Spleen (tissue), 11 donors: Measurements from ENCODE around the gene SCAMP3. TPM values are rescaled to one million over a fixed set of nuclear protein-coding genes. Genes with fewer than 3 reads are reported as not detected.
"Not testable (repeated sequence)": the region's sequence is repeated elsewhere in the genome, so short reads cannot be mapped to it uniquely, and the experiment has no call there.

Experiments
- DNase-seq: peaks from one replicate; pipeline ENCODE4 v3.0.0-alpha.2; 2020
- H3K27ac ChIP-seq, 8 donors: fragments of 200-600 bp; sonication (generic) in 7 of 8; 1 replicate in 4 of 8; 2 replicates in 4 of 8; pipeline versions ENCODE4 v1.5.0 to v1.8.0; 2016 to 2021; ENCODE audit warnings: inconsistent platforms in 4 of 8, mild to moderate bottlenecking in 4 of 8, moderate library complexity in 1 of 8
- H3K27me3 ChIP-seq, 7 donors: fragments of 200-600 bp; sonication (generic) in 6 of 7; replicated peaks in 1 of 7; 1 replicate in 4 of 7; 2 replicates in 3 of 7; pipeline versions ENCODE4 v1.5.0 to v1.8.0; 2016 to 2021; ENCODE audit warnings: inconsistent platforms in 3 of 7, mild to moderate bottlenecking in 1 of 7
- H3K36me3 ChIP-seq, 6 donors: fragments of 200-600 bp; sonication (generic) in 5 of 6; 1 replicate in 4 of 6; 2 replicates in 2 of 6; pipeline versions ENCODE4 v1.5.0 to v1.8.0; 2016 to 2021; ENCODE audit warnings: inconsistent platforms in 2 of 6
- H3K4me1 ChIP-seq, 6 donors: fragments of 200-600 bp; sonication (generic) in 5 of 6; 1 replicate in 3 of 6; 2 replicates in 3 of 6; pipeline versions ENCODE4 v1.5.0 to v1.8.0; 2016 to 2021; ENCODE audit warnings: inconsistent platforms in 3 of 6
- H3K4me3 ChIP-seq, 8 donors: fragments of 200-600 bp; sonication (generic) in 7 of 8; 1 replicate in 4 of 8; 2 replicates in 4 of 8; pipeline versions ENCODE4 v1.5.0 to v1.8.0; 2016 to 2021; ENCODE audit warnings: inconsistent platforms in 4 of 8, mild to moderate bottlenecking in 4 of 8, moderate library complexity in 2 of 8
- H3K9me3 ChIP-seq, 8 donors: fragments of 200-600 bp; sonication (generic) in 7 of 8; 1 replicate in 4 of 8; 2 replicates in 4 of 8; pipeline versions ENCODE4 v1.5.0 to v1.8.0; 2016 to 2021; ENCODE audit warnings: inconsistent platforms in 4 of 8
- CTCF ChIP-seq, 11 experiments: fragments of 200-600 bp in 7 of 11; fragments of 450-650 bp in 4 of 11; sonication (generic) in 4 of 11; IDR thresholded peaks in 8 of 11; conservative IDR thresholded peaks in 3 of 11; 1 replicate in 7 of 11; 2 replicates in 4 of 11; pipeline versions ENCODE4 v1.4.0 to v1.8.0; 2016 to 2021; ENCODE audit warnings: antibody characterized with exemption in 11 of 11, inconsistent platforms in 4 of 11, mild to moderate bottlenecking in 1 of 11
- POLR2A ChIP-seq, 3 donors: fragments of 450-650 bp; IDR thresholded peaks; one replicate each; pipeline ENCODE4 v1.5.1; 2017; ENCODE audit warnings: antibody characterized with exemption in 3 of 3, mild to moderate bottlenecking in 1 of 3
- POLR2AphosphoS5 ChIP-seq, 3 donors: sonication (generic); formaldehyde crosslinking; IDR thresholded peaks; one replicate each; pipeline ENCODE4 v1.5.1; 2017; ENCODE audit warnings: antibody characterized with exemption in 3 of 3
- WGBS, 5 donors: extraction: QIAGEN DNeasy Blood & Tissue Kit in 3 of 5; methylation state at CpG; one replicate each; pipeline versions ENCODE4 v1.1.5 to v1.1.7; 2013 to 2018; 5-methylcytosine and 5-hydroxymethylcytosine counted together
- intact Hi-C: fragments of 100-400 bp; cut with DNase I; formaldehyde crosslinking; loops from one replicate; pipeline ENCODE4 v1.15.0; 2023; ENCODE audit warnings: low total_unique reads
- polyA plus RNA-seq, 3 donors: library from polyadenylated mRNA; stranded (reverse); fragments of 200-250 nt; gene quantifications; one replicate each; pipeline ENCODE4 v1.2.1, GENCODE V29; 2013
- total RNA-seq, 7 donors: library from RNA; depleted of rRNA in 3 of 7; stranded (reverse); fragments of >200 nt in 3 of 7; fragmentation: NEBNext Ultra II Directional in 4 of 7; extraction: Animal tissue kit (Norgen Biotek cat#: 25700) in 4 of 7; gene quantifications; one replicate each; pipeline versions ENCODE4 v1.1.0 to v1.2.1, GENCODE V29; 2016 to 2021
- donor health status: healthy with polysubstance abuse.
- donor health status: DM: no; HTN: no; CAD: no; lungs with moderate emphysema.
- donor health status: DM: no; HTN: no; CAD: no.
- donor health status: Bipolar disorder and iron deficiency.
- donor health status: healthy.
- donor health status: DM: no; HTN: no; CAD: no.
- donor health status: DM: yes; HTN: yes; CAD: no.

SCAMP3 gene
- total and polyA plus RNA-seq, 10 donors = 46.5 to 59.9 (median 50.8) TPM

GRCh38 chr1:155219592-155220031 is 42.5 kb downstream of the SCAMP3 start:
- DNase-seq = no peak
- H3K4me3 ChIP-seq = peak overlapping the region in 1 of 8 donors; percentile 33
- intact Hi-C loops = loop anchor here (10.0 kb wide), 1 partner anchor 45 kb away; the partner anchor contains the start of genes KRTCAP2 and TRIM46
- H3K27ac ChIP-seq = peak overlapping the region in 7 of 8 donors; percentile 18 to 82 (median 70)
- H3K36me3 ChIP-seq = peaks cover 0 to 21% (median 0%) of the 10 kb centered on the region in 6 donors
- TF ChIP-seq POLR2AphosphoS5 (IDR thresholded peaks at IDR 0.05) (no peak), CTCF (IDR thresholded peaks at IDR 0.05 in 8 of 11, conservative IDR thresholded peaks at IDR 0.05 in 3 of 11) (no peak)
- H3K4me1 ChIP-seq = peaks cover 0 to 68% (median 28%) of the 10 kb centered on the region in 6 donors
- 4 to 32% (median 11%) methylated on average over 1 of the region's 1 CpG for WGBS, 5 donors
- H3K27me3 ChIP-seq = no peaks in the 10 kb centered on the region
- H3K9me3 ChIP-seq = no peaks in the 10 kb centered on the region

- Histone ChIP-seq H3K4me1 (peaks cover 0 to 62% (median 22%) of the 10 kb centered on the region in 6 donors), H3K4me3 (peak overlapping the region in 1 of 8 donors; percentile 33), H3K27me3 (no peaks in the 10 kb centered on the region), H3K27ac (peak overlapping the region in 7 of 8 donors; percentile 18 to 82 (median 70)), H3K9me3 (no peaks in the 10 kb centered on the region), H3K36me3 (peaks cover 0 to 23% (median 0%) of the 10 kb centered on the region in 6 donors)
- 39 to 49% (median 47%) methylated on average over 7 of the region's 7 CpGs for WGBS, 5 donors
- TF ChIP-seq POLR2AphosphoS5 (IDR thresholded peaks at IDR 0.05) (no peak), CTCF (IDR thresholded peaks at IDR 0.05 in 8 of 11, conservative IDR thresholded peaks at IDR 0.05 in 3 of 11) (no peak), POLR2A (IDR thresholded peaks at IDR 0.05) (no peak)
- DNase-seq = no peak
- intact Hi-C loops = no loop called here
Measured at GRCh38 chr1:155218854-155219591, 43.1 kb downstream of the SCAMP3 start.

- DNase-seq, H3K4me3 ChIP-seq, H3K27me3 ChIP-seq, H3K9me3 ChIP-seq, intact Hi-C loops: not testable (repeated sequence)
- 57 to 85% (median 69%) methylated on average over 3 to 9 of the region's 10 CpGs for WGBS, 5 donors
- Histone ChIP-seq H3K36me3 (peaks cover 0 to 50% (median 0%) of the 10 kb centered on the region in 6 donors), H3K4me1 (peaks cover under 1 to 44% (median 14%) of the 10 kb centered on the region in 6 donors), H3K27ac (peak overlapping the region in 5 of 8 donors; percentile 22 to 70 (median 45))
Measured at GRCh38 chr1:155214702-155215101, 47.5 kb downstream of the SCAMP3 start.

- H3K9me3 ChIP-seq, intact Hi-C loops, H3K27me3 ChIP-seq: not testable (repeated sequence)
- peaks cover 0 to 50% (median 0%) of the 10 kb centered on the region in 6 donors for H3K36me3 ChIP-seq
- 70 to 83% (median 79%) methylated on average over 5 to 7 of the region's 7 CpGs for WGBS, 5 donors
- peaks cover 17 to 56% (median 30%) of the 10 kb centered on the region in 6 donors for H3K4me1 ChIP-seq
- H3K27ac ChIP-seq = peak overlapping the region in 4 of 8 donors; percentile 11 to 100 (median 99)
- DNase-seq = peak; percentile 70
- H3K4me3 ChIP-seq = peak overlapping the region in 2 of 8 donors; percentile 24 to 93
Measured at GRCh38 chr1:155212051-155212440, 50.1 kb downstream of the SCAMP3 start.

GRCh38 chr1:155211381-155212050 is 50.6 kb downstream of the SCAMP3 start:
- Histone ChIP-seq H3K4me1 (peaks cover 20 to 62% (median 35%) of the 10 kb centered on the region in 6 donors), H3K36me3 (peaks cover 0 to 48% (median 0%) of the 10 kb centered on the region in 6 donors), H3K27ac (peak overlapping the region in 6 of 8 donors; percentile 96 to 100 (median 99)), H3K4me3 (peak overlapping the region in 4 of 8 donors; percentile 5 to 93 (median 23))
- H3K9me3 ChIP-seq, H3K27me3 ChIP-seq, intact Hi-C loops: not testable (repeated sequence)
- peak; percentile 54 for DNase-seq
- 70 to 89% (median 84%) methylated on average over 12 to 13 of the region's 13 CpGs for WGBS, 5 donors
